ENCODE measurements around the gene DOCK3.
"Not testable (repeated sequence)": the region's sequence is repeated elsewhere in the genome, so short reads cannot be mapped to it uniquely, and the experiment has no call there.

DNA sequence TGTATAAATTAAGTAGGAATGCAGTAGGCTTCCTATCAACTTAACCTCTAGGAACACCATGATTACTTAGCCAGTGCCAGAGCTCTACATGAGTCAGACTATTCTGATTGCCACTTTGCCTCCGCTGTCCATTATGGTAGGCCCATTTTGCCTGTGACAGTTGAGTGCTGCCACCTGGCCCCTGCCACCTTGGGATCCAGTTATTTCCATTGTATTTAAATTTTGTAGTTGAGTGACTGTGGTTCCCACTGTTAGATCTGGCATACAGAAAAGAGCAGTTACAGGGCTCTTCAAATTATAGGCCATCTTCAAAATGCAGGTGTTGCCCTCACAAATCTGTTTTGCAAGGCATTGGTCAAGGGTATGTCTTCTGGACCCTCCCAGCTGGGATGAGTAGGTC lies 456.9 kb downstream of the DOCK3 start:
- TF ChIP-seq, protein P1, sequence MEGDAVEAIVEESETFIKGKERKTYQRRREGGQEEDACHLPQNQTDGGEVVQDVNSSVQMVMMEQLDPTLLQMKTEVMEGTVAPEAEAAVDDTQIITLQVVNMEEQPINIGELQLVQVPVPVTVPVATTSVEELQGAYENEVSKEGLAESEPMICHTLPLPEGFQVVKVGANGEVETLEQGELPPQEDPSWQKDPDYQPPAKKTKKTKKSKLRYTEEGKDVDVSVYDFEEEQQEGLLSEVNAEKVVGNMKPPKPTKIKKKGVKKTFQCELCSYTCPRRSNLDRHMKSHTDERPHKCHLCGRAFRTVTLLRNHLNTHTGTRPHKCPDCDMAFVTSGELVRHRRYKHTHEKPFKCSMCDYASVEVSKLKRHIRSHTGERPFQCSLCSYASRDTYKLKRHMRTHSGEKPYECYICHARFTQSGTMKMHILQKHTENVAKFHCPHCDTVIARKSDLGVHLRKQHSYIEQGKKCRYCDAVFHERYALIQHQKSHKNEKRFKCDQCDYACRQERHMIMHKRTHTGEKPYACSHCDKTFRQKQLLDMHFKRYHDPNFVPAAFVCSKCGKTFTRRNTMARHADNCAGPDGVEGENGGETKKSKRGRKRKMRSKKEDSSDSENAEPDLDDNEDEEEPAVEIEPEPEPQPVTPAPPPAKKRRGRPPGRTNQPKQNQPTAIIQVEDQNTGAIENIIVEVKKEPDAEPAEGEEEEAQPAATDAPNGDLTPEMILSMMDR (conservative IDR thresholded peaks at IDR 0.05 in 1 of 2, IDR thresholded peaks at IDR 0.05 in 1 of 2; ENCODE audit: extremely low read depth in 1 of 2, insufficient read depth in 1 of 2, low read depth in 1 of 2, low read length in 2 of 2), result not testable (repeated sequence)
- not testable (repeated sequence) for TF ChIP-seq EZH2 (IDR thresholded peaks at IDR 0.05; ENCODE audit: borderline replicate concordance, low read length)

Measured in mammary epithelial cell (primary cell).